Activated naive CD4-positive, alpha-beta T cell treated with anti-CD3 and anti-CD28 coated beads, Interleukin-2, amount 10 ng/mL, durations not matched to agents 7 days and 5 days (primary cell): ENCODE results near the gene ETFB.
"Not testable (repeated sequence)": the region's sequence is repeated elsewhere in the genome, so short reads cannot be mapped to it uniquely, and the experiment has no call there.

Source experiments
- CTCF ChIA-PET: fragments of 350-600 bp; sonication (Branson Sonifier 250); formaldehyde crosslinking; loops from one replicate; lab custom pipeline; 2021; ENCODE audit warnings: antibody characterized with exemption; lab: Charles Lee
- DNase-seq: peaks from one replicate; pipeline ENCODE4 v3.0.0-alpha.2; 2020
- H3K27ac Mint-ChIP-seq: one replicate; pipeline ENCODE4 v1.8.0; 2021; ENCODE audit warnings: mild to moderate bottlenecking, moderate library complexity, mixed read lengths
- H3K27me3 Mint-ChIP-seq: one replicate; pipeline ENCODE4 v1.8.0; 2021; ENCODE audit warnings: mild to moderate bottlenecking, mixed read lengths
- H3K36me3 Mint-ChIP-seq: one replicate; pipeline ENCODE4 v1.8.0; 2021; ENCODE audit warnings: mixed read lengths
- H3K4me1 Mint-ChIP-seq: one replicate; pipeline ENCODE4 v1.8.0; 2021; ENCODE audit warnings: mixed read lengths
- H3K4me3 Mint-ChIP-seq: one replicate; pipeline ENCODE4 v1.8.0; 2021; ENCODE audit warnings: mild to moderate bottlenecking, moderate library complexity, mixed read lengths
- H3K9me3 Mint-ChIP-seq: one replicate; pipeline ENCODE4 v1.8.0; 2021; ENCODE audit warnings: mixed read lengths

The ETFB gene

GRCh38 chr19:51365965-51366388 lies at the start of gene ETFB:
TSS of gene ETFB (minus strand) at chr19:51366388. CDS start at chr19:51366326, 62 bp downstream.
- H3K4me1 Mint-ChIP-seq, result peaks cover 69% of the 10 kb centered on the region
- CTCF ChIA-PET, result interaction anchor here (1.0 to 1.6 kb wide), 3 partner anchors 25 to 52 kb away, joined by 3 to 5 read pairs (median 3); partner anchors contain the start of genes C19orf84 and SIGLEC10
- peak within 1 kb of the TSS; percentile 91 for H3K27ac Mint-ChIP-seq
- peak within 1 kb of the TSS; percentile 97 for H3K4me3 Mint-ChIP-seq
- DNase-seq, result no peak
- peaks cover 3% of the 10 kb centered on the region for H3K27me3 Mint-ChIP-seq
- peaks cover 8% of the 10 kb centered on the region for H3K36me3 Mint-ChIP-seq
- H3K9me3 Mint-ChIP-seq, result no peaks in the 10 kb centered on the region

GRCh38 chr19:51415187-51415586 lies 49.0 kb upstream of the ETFB start:
- Mint-ChIP-seq H3K27ac (no peak overlapping the region), H3K27me3 (peaks cover 43% of the 10 kb centered on the region), H3K36me3 (no peaks in the 10 kb centered on the region), H3K4me3 (no peak overlapping the region), H3K4me1 (peaks cover 6% of the 10 kb centered on the region), H3K9me3 (no peaks in the 10 kb centered on the region)
- CTCF ChIA-PET, result no interaction called here
- DNase-seq, result no peak

- no peaks in the 10 kb centered on the region for H3K9me3 Mint-ChIP-seq
- H3K27ac Mint-ChIP-seq, result no peak overlapping the region
- CTCF ChIA-PET, result interaction anchor here (1.6 kb wide), 1 partner anchor 10 kb away, joined by 4 read pairs; no protein-coding TSS in a partner anchor
- H3K4me3 Mint-ChIP-seq, result no peak overlapping the region
- peaks cover 18% of the 10 kb centered on the region for H3K27me3 Mint-ChIP-seq
- DNase-seq, result no peak
- no peaks in the 10 kb centered on the region for H3K4me1 Mint-ChIP-seq
- H3K36me3 Mint-ChIP-seq, result no peaks in the 10 kb centered on the region
Observed at GRCh38 chr19:51410950-51411748, 45.0 kb upstream of the ETFB start.

- no peak overlapping the region for H3K27ac Mint-ChIP-seq
- H3K9me3 Mint-ChIP-seq, result peaks cover 10% of the 10 kb centered on the region
- H3K27me3 Mint-ChIP-seq, result peaks cover 9% of the 10 kb centered on the region
- DNase-seq, result peak; percentile 53
- H3K4me3 Mint-ChIP-seq, result no peak overlapping the region
- CTCF ChIA-PET, result interaction anchor here (0.8 to 2.1 kb wide), 11 partner anchors 10 to 250 kb away, joined by 3 to 30 read pairs (median 5); partner anchors contain the start of gene SIGLEC10
- H3K36me3 Mint-ChIP-seq, result peaks cover 8% of the 10 kb centered on the region
- no peaks in the 10 kb centered on the region for H3K4me1 Mint-ChIP-seq
Observed at GRCh38 chr19:51407511-51408131, 41.4 kb upstream of the ETFB start.

GRCh38 chr19:51402117-51402516 lies 35.9 kb upstream of the ETFB start:
- Mint-ChIP-seq H3K36me3 (peaks cover 20% of the 10 kb centered on the region), H3K4me1 (peaks cover 2% of the 10 kb centered on the region), H3K27me3 (no peaks in the 10 kb centered on the region), H3K27ac (no peak overlapping the region), H3K9me3 (peaks cover 22% of the 10 kb centered on the region), H3K4me3 (no peak overlapping the region)
- CTCF ChIA-PET, result no interaction called here
- no peak for DNase-seq

- Mint-ChIP-seq H3K36me3 (peaks cover 19% of the 10 kb centered on the region), H3K9me3 (peaks cover 22% of the 10 kb centered on the region), H3K4me1 (peaks cover 20% of the 10 kb centered on the region)
- CTCF ChIA-PET, result interaction anchor here (1.2 to 7.6 kb wide), 4 partner anchors 19 to 62 kb away, joined by 3 to 58 read pairs (median 4); no protein-coding TSS in a partner anchor
- not testable (repeated sequence) for H3K27ac Mint-ChIP-seq, DNase-seq, H3K4me3 Mint-ChIP-seq, H3K27me3 Mint-ChIP-seq
Observed at GRCh38 chr19:51399936-51400335, 33.7 kb upstream of the ETFB start.

- H3K36me3 Mint-ChIP-seq, result peaks cover 22% of the 10 kb centered on the region
- peaks cover 27% of the 10 kb centered on the region for H3K4me1 Mint-ChIP-seq
- no peak overlapping the region for H3K4me3 Mint-ChIP-seq
- CTCF ChIA-PET, result interaction anchor here (0.7 to 7.6 kb wide), 7 partner anchors 9 to 243 kb away, joined by 3 to 58 read pairs (median 5); partner anchors contain the start of gene SIGLEC10
- H3K27ac Mint-ChIP-seq, result no peak overlapping the region
- H3K27me3 Mint-ChIP-seq, result no peaks in the 10 kb centered on the region
- H3K9me3 Mint-ChIP-seq, result peaks cover 22% of the 10 kb centered on the region
- no peak for DNase-seq
Observed at GRCh38 chr19:51399231-51399630, 33.0 kb upstream of the ETFB start.

GRCh38 chr19:51398096-51398704 lies 32.0 kb upstream of the ETFB start:
- H3K4me1 Mint-ChIP-seq, result peaks cover 35% of the 10 kb centered on the region

GRCh38 chr19:51397453-51397852 lies 31.3 kb upstream of the ETFB start:
- Mint-ChIP-seq H3K4me1 (peaks cover 38% of the 10 kb centered on the region), H3K36me3 (peaks cover 15% of the 10 kb centered on the region), H3K9me3 (peaks cover 10% of the 10 kb centered on the region)
- H3K27me3 Mint-ChIP-seq, H3K4me3 Mint-ChIP-seq, H3K27ac Mint-ChIP-seq, DNase-seq: not testable (repeated sequence)
- CTCF ChIA-PET, result interaction anchor here (2.3 to 7.6 kb wide), 3 partner anchors 10 to 42 kb away, joined by 6 to 58 read pairs (median 30); no protein-coding TSS in a partner anchor

More at GRCh38 chr19:51398096-51398704, 32.0 kb upstream of the ETFB start:
- no peak for DNase-seq
- Mint-ChIP-seq H3K4me3 (no peak overlapping the region), H3K27me3 (no peaks in the 10 kb centered on the region), H3K9me3 (peaks cover 18% of the 10 kb centered on the region), H3K36me3 (peaks cover 19% of the 10 kb centered on the region), H3K27ac (no peak overlapping the region)
- CTCF ChIA-PET, result interaction anchor here (0.7 to 7.6 kb wide), 7 partner anchors 10 to 242 kb away, joined by 3 to 58 read pairs (median 5); partner anchors contain the start of gene SIGLEC10

GRCh38 chr19:51396175-51396574 lies 30.0 kb upstream of the ETFB start:
- CTCF ChIA-PET, result interaction anchor here (0.7 to 7.6 kb wide), 10 partner anchors 10 to 139 kb away, joined by 3 to 58 read pairs (median 4); partner anchors contain the start of genes SIGLEC10 and VSIG10L
- Mint-ChIP-seq H3K4me1 (peaks cover 42% of the 10 kb centered on the region), H3K36me3 (peaks cover 7% of the 10 kb centered on the region), H3K27ac (no peak overlapping the region), H3K9me3 (peaks cover 2% of the 10 kb centered on the region), H3K4me3 (peak overlapping the region; percentile 16), H3K27me3 (no peaks in the 10 kb centered on the region)
- no peak for DNase-seq

- H3K27ac Mint-ChIP-seq, result peak overlapping the region; percentile 93
- peaks cover 52% of the 10 kb centered on the region for H3K4me1 Mint-ChIP-seq
- peak; percentile 96 for DNase-seq
- CTCF ChIA-PET, result interaction anchor here (0.8 to 7.6 kb wide), 10 partner anchors 13 to 276 kb away, joined by 3 to 58 read pairs (median 4); partner anchors contain the start of genes CLDND2 and NKG7
- H3K36me3 Mint-ChIP-seq, result peaks cover 5% of the 10 kb centered on the region
- H3K9me3 Mint-ChIP-seq, result no peaks in the 10 kb centered on the region
- H3K27me3 Mint-ChIP-seq, result peaks cover 4% of the 10 kb centered on the region
- H3K4me3 Mint-ChIP-seq, result peak overlapping the region; percentile 88
Observed at GRCh38 chr19:51394050-51394836, 28.1 kb upstream of the ETFB start.

GRCh38 chr19:51392701-51393100 lies 26.5 kb upstream of the ETFB start:
- peaks cover 5% of the 10 kb centered on the region for H3K36me3 Mint-ChIP-seq
- H3K4me3 Mint-ChIP-seq, result peak overlapping the region; percentile 45
- no peaks in the 10 kb centered on the region for H3K9me3 Mint-ChIP-seq
- H3K27ac Mint-ChIP-seq, result peak overlapping the region; percentile 49
- CTCF ChIA-PET, result no interaction called here
- no peak for DNase-seq
- H3K4me1 Mint-ChIP-seq, result peaks cover 52% of the 10 kb centered on the region
- peaks cover 7% of the 10 kb centered on the region for H3K27me3 Mint-ChIP-seq

- Mint-ChIP-seq H3K4me3 (no peak overlapping the region), H3K9me3 (no peaks in the 10 kb centered on the region), H3K4me1 (peaks cover 43% of the 10 kb centered on the region), H3K27ac (peak overlapping the region; percentile 64), H3K36me3 (peaks cover 5% of the 10 kb centered on the region), H3K27me3 (peaks cover 11% of the 10 kb centered on the region)
- no peak for DNase-seq
- CTCF ChIA-PET, result interaction anchor here (1.1 kb wide), 1 partner anchor 25 kb away, joined by 3 read pairs; the partner anchor contains the start of gene ETFB
Observed at GRCh38 chr19:51391073-51391611, 25.0 kb upstream of the ETFB start.
